GM23338 (cell line): Measurements from ENCODE around the gene MTF1. TPM values are rescaled to one million over a fixed set of nuclear protein-coding genes. Genes with fewer than 3 reads are reported as not detected.

Experiments
- ATAC-seq: fragments of 200-7000 bp; cut with Tn5 transposase; 3 replicates; pipeline ENCODE4 v1.9.1; 2020
- DNase-seq: peaks from one replicate; pipeline ENCODE4 v3.0.0-alpha.2; 2015; ENCODE audit warnings: low spot score
- H2AFZ ChIP-seq: fragments of 200-600 bp; sonication (generic); 2 replicates; pipeline ENCODE4 v1.8.0; 2016; ENCODE audit warnings: antibody characterized with exemption, mild to moderate bottlenecking, moderate library complexity
- H3F3A ChIP-seq: fragments of 200-600 bp; sonication (generic); replicated peaks from 2 replicates; pipeline ENCODE4 v1.8.0; 2017; ENCODE audit warnings: antibody characterized with exemption, mixed run types, low read depth
- H3K27ac ChIP-seq: fragments of 200-600 bp; sonication (generic); 2 replicates; pipeline ENCODE4 v1.6.1; 2016; ENCODE audit warnings: low read depth
- H3K27me3 ChIP-seq: fragments of 200-600 bp; sonication (generic); 2 replicates; pipeline ENCODE4 v1.8.0; 2016; ENCODE audit warnings: mild to moderate bottlenecking, mixed run types, moderate library complexity; ENCODE audit not compliant: insufficient read depth
- H3K36me3 ChIP-seq: fragments of 200-600 bp; sonication (generic); 2 replicates; pipeline ENCODE4 v1.8.0; 2016; ENCODE audit warnings: mild to moderate bottlenecking; ENCODE audit not compliant: insufficient read depth
- H3K4me1 ChIP-seq: fragments of 200-600 bp; sonication (generic); 2 replicates; pipeline ENCODE4 v1.8.0; 2016; ENCODE audit warnings: mild to moderate bottlenecking, moderate library complexity; ENCODE audit not compliant: insufficient read depth
- H3K4me2 ChIP-seq: fragments of 200-600 bp; sonication (generic); 2 replicates; pipeline ENCODE4 v1.7.1; 2017; ENCODE audit warnings: mixed run types
- H3K4me3 ChIP-seq: fragments of 200-600 bp; sonication (generic); 2 replicates; pipeline ENCODE4 v1.6.1; 2016; ENCODE audit warnings: mixed run types
- H3K79me2 ChIP-seq: fragments of 200-600 bp; sonication (generic); replicated peaks from 2 replicates; pipeline ENCODE4 v1.8.0; 2017; ENCODE audit warnings: mild to moderate bottlenecking; ENCODE audit not compliant: insufficient read depth
- H3K9me2 ChIP-seq: fragments of 200-600 bp; sonication (generic); 2 replicates; pipeline ENCODE4 v1.8.0; 2017; ENCODE audit not compliant: insufficient read depth
- H4K20me1 ChIP-seq: fragments of 200-600 bp; sonication (generic); replicated peaks from 2 replicates; pipeline ENCODE4 v1.8.0; 2017; ENCODE audit warnings: mild to moderate bottlenecking; ENCODE audit not compliant: insufficient read depth
- H3K27ac Mint-ChIP-seq: 2 replicates; pipeline ENCODE4 v1.8.0; 2020; ENCODE audit warnings: inconsistent platforms, mild to moderate bottlenecking, moderate library complexity, mixed read lengths
- H3K27me3 Mint-ChIP-seq: 3 replicates; pipeline ENCODE4 v1.8.0; 2022; ENCODE audit warnings: low read depth, mild to moderate bottlenecking, moderate library complexity, mixed read lengths, inconsistent platforms; ENCODE audit not compliant: insufficient read depth, poor library complexity
- H3K36me3 Mint-ChIP-seq: 3 replicates; pipeline ENCODE4 v1.8.0; 2021; ENCODE audit warnings: low read depth, mild to moderate bottlenecking, inconsistent platforms, moderate library complexity, mixed read lengths
- H3K4me1 Mint-ChIP-seq: 3 replicates; pipeline ENCODE4 v1.8.0; 2020; ENCODE audit warnings: mild to moderate bottlenecking, inconsistent platforms, mixed read lengths
- H3K4me3 Mint-ChIP-seq: 3 replicates; pipeline ENCODE4 v1.8.0; 2021; ENCODE audit warnings: moderate library complexity, mild to moderate bottlenecking, inconsistent platforms, mixed read lengths
- H3K9me3 Mint-ChIP-seq: 3 replicates; pipeline ENCODE4 v1.8.0; 2020; ENCODE audit warnings: moderate library complexity, mild to moderate bottlenecking, inconsistent platforms, mixed read lengths
- CREB1 ChIP-seq: fragments of 250-450 bp; sonication (Bioruptor Pico); IDR thresholded peaks from 2 replicates; pipeline ENCODE4 v1.5.0; 2020; ENCODE audit warnings: low read depth, mild to moderate bottlenecking, moderate library complexity
- EZH2 ChIP-seq: fragments of 200-600 bp; sonication (generic); IDR thresholded peaks from one replicate; pipeline ENCODE4 v1.8.0; 2017; ENCODE audit warnings: antibody characterized with exemption, mild to moderate bottlenecking, low read depth; ENCODE audit not compliant: unreplicated experiment
- EZH2phosphoT487 ChIP-seq: fragments of 200-600 bp; sonication (generic); IDR thresholded peaks from one replicate; pipeline ENCODE4 v1.8.1; 2018; ENCODE audit warnings: antibody characterized with exemption; ENCODE audit not compliant: unreplicated experiment
- JUNB ChIP-seq: IDR thresholded peaks from one replicate; pipeline ENCODE4 v1.6.1; 2016; ENCODE audit warnings: antibody characterized with exemption; ENCODE audit not compliant: unreplicated experiment
- NANOG ChIP-seq: IDR thresholded peaks from 2 replicates; pipeline ENCODE4 v1.6.1; 2016; ENCODE audit warnings: antibody characterized with exemption, borderline replicate concordance
- POLR2AphosphoS5 ChIP-seq: IDR thresholded peaks from 2 replicates; pipeline ENCODE4 v1.6.1; 2016; ENCODE audit warnings: antibody characterized with exemption, low read depth
- STAT1 ChIP-seq: IDR thresholded peaks from one replicate; pipeline ENCODE4 v1.6.1; 2016; ENCODE audit warnings: antibody characterized with exemption; ENCODE audit not compliant: unreplicated experiment
- ZNF114 ChIP-seq: fragments of 250-450 bp; sonication (Bioruptor Pico); IDR thresholded peaks from 2 replicates; pipeline ENCODE4 v1.5.0; 2020; ENCODE audit warnings: mild to moderate bottlenecking, moderate library complexity
- ZNF331 ChIP-seq: fragments of 250-450 bp; sonication (Bioruptor Pico); IDR thresholded peaks from 2 replicates; pipeline ENCODE4 v1.5.0; 2020; ENCODE audit warnings: low read depth, mild to moderate bottlenecking, moderate library complexity
- polyA plus RNA-seq: library from polyadenylated mRNA; unstranded; fragments of >200 nt; fragmentation: Nextera tagmentation; extraction: Ambion mirVana; gene quantifications from 2 replicates; pipeline ENCODE4 v1.2.1, GENCODE V29; 2016
- total RNA-seq: library from RNA; depleted of rRNA; stranded (reverse); fragments of >200 nt; shearing (Covaris generic); gene quantifications from 2 replicates; pipeline ENCODE4 v1.2.3, GENCODE V29; 2014
- TF ChIP-seq, protein P1 (sequence below): IDR thresholded peaks from 2 replicates; pipeline ENCODE4 v1.6.1; 2016; ENCODE audit warnings: antibody characterized with exemption
- TF ChIP-seq, protein P2 (sequence below), 2 experiments: fragments of 200-600 bp in 1 of 2; sonication (generic) in 1 of 2; conservative IDR thresholded peaks; 2 replicates each; pipeline versions ENCODE4 v1.5.1 to v1.6.1; 2016 to 2017; ENCODE audit warnings: antibody characterized with exemption in 2 of 2, low read depth in 2 of 2, mild to moderate bottlenecking in 2 of 2, moderate library complexity in 1 of 2
- TF ChIP-seq, protein P3 (sequence below): fragments of 250-450 bp; sonication (Bioruptor Pico); IDR thresholded peaks from 2 replicates; pipeline ENCODE4 v1.5.0; 2020; ENCODE audit warnings: mild to moderate bottlenecking, moderate library complexity
- TF ChIP-seq, protein P4 (sequence below): IDR thresholded peaks from one replicate; pipeline ENCODE4 v1.6.1; 2018; ENCODE audit warnings: antibody characterized with exemption; ENCODE audit not compliant: unreplicated experiment

The MTF1 gene
- total and polyA plus RNA-seq, 2 experiments from 2014 or later: 4.5 to 5.6 TPM

- Histone ChIP-seq H3K36me3 (peaks cover 21% of the 10 kb centered on the region; the same call in 1 of the 2 replicates), H3K27me3 (no peaks in the 10 kb centered on the region), H3F3A (no peaks in the 10 kb centered on the region), H2AFZ (no peak overlapping the region), H3K79me2 (no peaks in the 10 kb centered on the region), H3K9me2 (no peaks in the 10 kb centered on the region), H4K20me1 (peaks cover 3% of the 10 kb centered on the region; the same call in 1 of the 2 replicates), H3K4me3 (no peak overlapping the region), H3K4me2 (no peak overlapping the region), H3K27ac (no peak overlapping the region), H3K4me1 (no peaks in the 10 kb centered on the region)
- ATAC-seq (no peak), DNase-seq (no peak)
- Mint-ChIP-seq H3K27me3 (peaks cover 2% of the 10 kb centered on the region), H3K4me3 (no peak overlapping the region), H3K27ac (no peak overlapping the region), H3K9me3 (no peaks in the 10 kb centered on the region), H3K4me1 (no peaks in the 10 kb centered on the region), H3K36me3 (peaks cover 33% of the 10 kb centered on the region)
- TF ChIP-seq POLR2AphosphoS5 (no peak), ZNF331 (no peak), JUNB (no peak), CREB1 (CRISPR knock-in tag) (no peak), EZH2 (no peak), ZNF114 (no peak), EZH2phosphoT487 (no peak), STAT1 (no peak), NANOG (no peak)
- TF ChIP-seq, protein P1, sequence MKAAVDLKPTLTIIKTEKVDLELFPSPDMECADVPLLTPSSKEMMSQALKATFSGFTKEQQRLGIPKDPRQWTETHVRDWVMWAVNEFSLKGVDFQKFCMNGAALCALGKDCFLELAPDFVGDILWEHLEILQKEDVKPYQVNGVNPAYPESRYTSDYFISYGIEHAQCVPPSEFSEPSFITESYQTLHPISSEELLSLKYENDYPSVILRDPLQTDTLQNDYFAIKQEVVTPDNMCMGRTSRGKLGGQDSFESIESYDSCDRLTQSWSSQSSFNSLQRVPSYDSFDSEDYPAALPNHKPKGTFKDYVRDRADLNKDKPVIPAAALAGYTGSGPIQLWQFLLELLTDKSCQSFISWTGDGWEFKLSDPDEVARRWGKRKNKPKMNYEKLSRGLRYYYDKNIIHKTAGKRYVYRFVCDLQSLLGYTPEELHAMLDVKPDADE: no peak
- TF ChIP-seq, protein P2, sequence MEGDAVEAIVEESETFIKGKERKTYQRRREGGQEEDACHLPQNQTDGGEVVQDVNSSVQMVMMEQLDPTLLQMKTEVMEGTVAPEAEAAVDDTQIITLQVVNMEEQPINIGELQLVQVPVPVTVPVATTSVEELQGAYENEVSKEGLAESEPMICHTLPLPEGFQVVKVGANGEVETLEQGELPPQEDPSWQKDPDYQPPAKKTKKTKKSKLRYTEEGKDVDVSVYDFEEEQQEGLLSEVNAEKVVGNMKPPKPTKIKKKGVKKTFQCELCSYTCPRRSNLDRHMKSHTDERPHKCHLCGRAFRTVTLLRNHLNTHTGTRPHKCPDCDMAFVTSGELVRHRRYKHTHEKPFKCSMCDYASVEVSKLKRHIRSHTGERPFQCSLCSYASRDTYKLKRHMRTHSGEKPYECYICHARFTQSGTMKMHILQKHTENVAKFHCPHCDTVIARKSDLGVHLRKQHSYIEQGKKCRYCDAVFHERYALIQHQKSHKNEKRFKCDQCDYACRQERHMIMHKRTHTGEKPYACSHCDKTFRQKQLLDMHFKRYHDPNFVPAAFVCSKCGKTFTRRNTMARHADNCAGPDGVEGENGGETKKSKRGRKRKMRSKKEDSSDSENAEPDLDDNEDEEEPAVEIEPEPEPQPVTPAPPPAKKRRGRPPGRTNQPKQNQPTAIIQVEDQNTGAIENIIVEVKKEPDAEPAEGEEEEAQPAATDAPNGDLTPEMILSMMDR (conservative IDR thresholded peaks at IDR 0.05; ENCODE audit: low read depth in 2 of 2): no peak
- TF ChIP-seq, protein P3, sequence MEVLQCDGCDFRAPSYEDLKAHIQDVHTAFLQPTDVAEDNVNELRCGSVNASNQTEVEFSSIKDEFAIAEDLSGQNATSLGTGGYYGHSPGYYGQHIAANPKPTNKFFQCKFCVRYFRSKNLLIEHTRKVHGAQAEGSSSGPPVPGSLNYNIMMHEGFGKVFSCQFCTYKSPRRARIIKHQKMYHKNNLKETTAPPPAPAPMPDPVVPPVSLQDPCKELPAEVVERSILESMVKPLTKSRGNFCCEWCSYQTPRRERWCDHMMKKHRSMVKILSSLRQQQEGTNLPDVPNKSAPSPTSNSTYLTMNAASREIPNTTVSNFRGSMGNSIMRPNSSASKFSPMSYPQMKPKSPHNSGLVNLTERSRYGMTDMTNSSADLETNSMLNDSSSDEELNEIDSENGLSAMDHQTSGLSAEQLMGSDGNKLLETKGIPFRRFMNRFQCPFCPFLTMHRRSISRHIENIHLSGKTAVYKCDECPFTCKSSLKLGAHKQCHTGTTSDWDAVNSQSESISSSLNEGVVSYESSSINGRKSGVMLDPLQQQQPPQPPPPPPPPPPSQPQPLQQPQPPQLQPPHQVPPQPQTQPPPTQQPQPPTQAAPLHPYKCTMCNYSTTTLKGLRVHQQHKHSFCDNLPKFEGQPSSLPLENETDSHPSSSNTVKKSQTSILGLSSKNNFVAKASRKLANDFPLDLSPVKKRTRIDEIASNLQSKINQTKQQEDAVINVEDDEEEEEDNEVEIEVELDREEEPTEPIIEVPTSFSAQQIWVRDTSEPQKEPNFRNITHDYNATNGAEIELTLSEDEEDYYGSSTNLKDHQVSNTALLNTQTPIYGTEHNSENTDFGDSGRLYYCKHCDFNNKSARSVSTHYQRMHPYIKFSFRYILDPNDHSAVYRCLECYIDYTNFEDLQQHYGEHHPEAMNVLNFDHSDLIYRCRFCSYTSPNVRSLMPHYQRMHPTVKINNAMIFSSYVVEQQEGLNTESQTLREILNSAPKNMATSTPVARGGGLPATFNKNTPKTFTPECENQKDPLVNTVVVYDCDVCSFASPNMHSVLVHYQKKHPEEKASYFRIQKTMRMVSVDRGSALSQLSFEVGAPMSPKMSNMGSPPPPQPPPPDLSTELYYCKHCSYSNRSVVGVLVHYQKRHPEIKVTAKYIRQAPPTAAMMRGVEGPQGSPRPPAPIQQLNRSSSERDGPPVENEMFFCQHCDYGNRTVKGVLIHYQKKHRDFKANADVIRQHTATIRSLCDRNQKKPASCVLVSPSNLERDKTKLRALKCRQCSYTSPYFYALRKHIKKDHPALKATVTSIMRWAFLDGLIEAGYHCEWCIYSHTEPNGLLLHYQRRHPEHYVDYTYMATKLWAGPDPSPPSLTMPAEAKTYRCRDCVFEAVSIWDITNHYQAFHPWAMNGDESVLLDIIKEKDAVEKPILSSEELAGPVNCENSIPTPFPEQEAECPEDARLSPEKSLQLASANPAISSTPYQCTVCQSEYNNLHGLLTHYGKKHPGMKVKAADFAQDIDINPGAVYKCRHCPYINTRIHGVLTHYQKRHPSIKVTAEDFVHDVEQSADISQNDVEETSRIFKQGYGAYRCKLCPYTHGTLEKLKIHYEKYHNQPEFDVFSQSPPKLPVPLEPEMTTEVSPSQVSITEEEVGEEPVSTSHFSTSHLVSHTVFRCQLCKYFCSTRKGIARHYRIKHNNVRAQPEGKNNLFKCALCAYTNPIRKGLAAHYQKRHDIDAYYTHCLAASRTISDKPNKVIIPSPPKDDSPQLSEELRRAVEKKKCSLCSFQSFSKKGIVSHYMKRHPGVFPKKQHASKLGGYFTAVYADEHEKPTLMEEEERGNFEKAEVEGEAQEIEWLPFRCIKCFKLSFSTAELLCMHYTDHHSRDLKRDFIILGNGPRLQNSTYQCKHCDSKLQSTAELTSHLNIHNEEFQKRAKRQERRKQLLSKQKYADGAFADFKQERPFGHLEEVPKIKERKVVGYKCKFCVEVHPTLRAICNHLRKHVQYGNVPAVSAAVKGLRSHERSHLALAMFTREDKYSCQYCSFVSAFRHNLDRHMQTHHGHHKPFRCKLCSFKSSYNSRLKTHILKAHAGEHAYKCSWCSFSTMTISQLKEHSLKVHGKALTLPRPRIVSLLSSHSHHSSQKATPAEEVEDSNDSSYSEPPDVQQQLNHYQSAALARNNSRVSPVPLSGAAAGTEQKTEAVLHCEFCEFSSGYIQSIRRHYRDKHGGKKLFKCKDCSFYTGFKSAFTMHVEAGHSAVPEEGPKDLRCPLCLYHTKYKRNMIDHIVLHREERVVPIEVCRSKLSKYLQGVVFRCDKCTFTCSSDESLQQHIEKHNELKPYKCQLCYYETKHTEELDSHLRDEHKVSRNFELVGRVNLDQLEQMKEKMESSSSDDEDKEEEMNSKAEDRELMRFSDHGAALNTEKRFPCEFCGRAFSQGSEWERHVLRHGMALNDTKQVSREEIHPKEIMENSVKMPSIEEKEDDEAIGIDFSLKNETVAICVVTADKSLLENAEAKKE (CRISPR knock-in tag): no peak
- TF ChIP-seq, protein P4, sequence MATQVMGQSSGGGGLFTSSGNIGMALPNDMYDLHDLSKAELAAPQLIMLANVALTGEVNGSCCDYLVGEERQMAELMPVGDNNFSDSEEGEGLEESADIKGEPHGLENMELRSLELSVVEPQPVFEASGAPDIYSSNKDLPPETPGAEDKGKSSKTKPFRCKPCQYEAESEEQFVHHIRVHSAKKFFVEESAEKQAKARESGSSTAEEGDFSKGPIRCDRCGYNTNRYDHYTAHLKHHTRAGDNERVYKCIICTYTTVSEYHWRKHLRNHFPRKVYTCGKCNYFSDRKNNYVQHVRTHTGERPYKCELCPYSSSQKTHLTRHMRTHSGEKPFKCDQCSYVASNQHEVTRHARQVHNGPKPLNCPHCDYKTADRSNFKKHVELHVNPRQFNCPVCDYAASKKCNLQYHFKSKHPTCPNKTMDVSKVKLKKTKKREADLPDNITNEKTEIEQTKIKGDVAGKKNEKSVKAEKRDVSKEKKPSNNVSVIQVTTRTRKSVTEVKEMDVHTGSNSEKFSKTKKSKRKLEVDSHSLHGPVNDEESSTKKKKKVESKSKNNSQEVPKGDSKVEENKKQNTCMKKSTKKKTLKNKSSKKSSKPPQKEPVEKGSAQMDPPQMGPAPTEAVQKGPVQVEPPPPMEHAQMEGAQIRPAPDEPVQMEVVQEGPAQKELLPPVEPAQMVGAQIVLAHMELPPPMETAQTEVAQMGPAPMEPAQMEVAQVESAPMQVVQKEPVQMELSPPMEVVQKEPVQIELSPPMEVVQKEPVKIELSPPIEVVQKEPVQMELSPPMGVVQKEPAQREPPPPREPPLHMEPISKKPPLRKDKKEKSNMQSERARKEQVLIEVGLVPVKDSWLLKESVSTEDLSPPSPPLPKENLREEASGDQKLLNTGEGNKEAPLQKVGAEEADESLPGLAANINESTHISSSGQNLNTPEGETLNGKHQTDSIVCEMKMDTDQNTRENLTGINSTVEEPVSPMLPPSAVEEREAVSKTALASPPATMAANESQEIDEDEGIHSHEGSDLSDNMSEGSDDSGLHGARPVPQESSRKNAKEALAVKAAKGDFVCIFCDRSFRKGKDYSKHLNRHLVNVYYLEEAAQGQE: no peak
Observed at GRCh38 chr1:37825506-37825905, 33.9 kb downstream of the MTF1 start.
